Loucy (cell line): ENCODE measurements around the gene GDAP1L1.

ENCODE experiments used
- H2AFZ ChIP-seq: fragments of 200-600 bp; sonication (generic); 2 replicates; pipeline ENCODE4 v1.6.0; 2016; ENCODE audit warnings: antibody characterized with exemption, mild to moderate bottlenecking, low read length, moderate library complexity
- H3F3A ChIP-seq: fragments of 200-600 bp; 2 replicates; pipeline ENCODE4 v1.6.0; 2016; ENCODE audit warnings: antibody characterized with exemption, low read depth, mild to moderate bottlenecking
- H3K27me3 ChIP-seq: fragments of 200-600 bp; sonication (generic); 2 replicates; pipeline ENCODE4 v1.6.1; 2014; ENCODE audit warnings: low read length, mild to moderate bottlenecking; ENCODE audit not compliant: insufficient read depth, poor library complexity, severe bottlenecking
- H3K36me3 ChIP-seq: fragments of 200-600 bp; sonication (generic); 2 replicates; pipeline ENCODE4 v1.6.1; 2016; ENCODE audit warnings: low read length; ENCODE audit not compliant: insufficient read depth
- H3K4me1 ChIP-seq: fragments of 200-600 bp; sonication (generic); 2 replicates; pipeline ENCODE4 v1.5.1; 2014; ENCODE audit warnings: low read length, mild to moderate bottlenecking; ENCODE audit not compliant: insufficient read depth, poor library complexity, severe bottlenecking
- H3K4me2 ChIP-seq: fragments of 200-600 bp; sonication (generic); 2 replicates; pipeline ENCODE4 v1.6.0; 2014; ENCODE audit warnings: antibody characterized with exemption, low read length, low read depth, mild to moderate bottlenecking; ENCODE audit not compliant: poor library complexity, severe bottlenecking
- H3K4me3 ChIP-seq: fragments of 200-600 bp; sonication (generic); 2 replicates; pipeline ENCODE4 v1.5.1; 2014; ENCODE audit warnings: low read length, mild to moderate bottlenecking, mixed read lengths; ENCODE audit not compliant: poor library complexity, severe bottlenecking
- H3K79me2 ChIP-seq: fragments of 200-600 bp; sonication (generic); 2 replicates; pipeline ENCODE4 v1.6.1; 2014; ENCODE audit warnings: low read length; ENCODE audit not compliant: insufficient read depth
- H3K9ac ChIP-seq: fragments of 200-600 bp; sonication (generic); 2 replicates; pipeline ENCODE4 v1.6.0; 2014; ENCODE audit warnings: mild to moderate bottlenecking, low read depth, low read length, moderate library complexity; ENCODE audit not compliant: poor library complexity, severe bottlenecking
- H3K9me2 ChIP-seq: fragments of 200-600 bp; sonication (generic); replicated peaks from 2 replicates; pipeline ENCODE4 v1.6.1; 2016; ENCODE audit warnings: low read depth, low read length, mixed read lengths
- H3K9me3 ChIP-seq: fragments of 200-600 bp; sonication (generic); 2 replicates; pipeline ENCODE4 v1.6.1; 2014; ENCODE audit warnings: mild to moderate bottlenecking, antibody characterized with exemption, low read length, low read depth; ENCODE audit not compliant: insufficient read depth
- H4K20me1 ChIP-seq: fragments of 200-600 bp; sonication (generic); 2 replicates; pipeline ENCODE4 v1.6.0; 2014; ENCODE audit warnings: antibody characterized with exemption, low read length, mild to moderate bottlenecking; ENCODE audit not compliant: insufficient read depth, poor library complexity, severe bottlenecking
- CTCF ChIP-seq: fragments of 200-600 bp; sonication (generic); conservative IDR thresholded peaks from 2 replicates; pipeline ENCODE4 v1.5.1; 2014; ENCODE audit warnings: mild to moderate bottlenecking, antibody characterized with exemption, low read length
- EZH2phosphoT487 ChIP-seq: fragments of 200-600 bp; IDR thresholded peaks from 2 replicates; pipeline ENCODE4 v1.6.1; 2018; ENCODE audit warnings: antibody characterized with exemption, mild to moderate bottlenecking, moderate library complexity, borderline replicate concordance

GDAP1L1 gene

GRCh38 chr20:44204156-44204831 lies 42.8 kb upstream of the GDAP1L1 start:
- H3K9me2 ChIP-seq, result no peaks in the 10 kb centered on the region
- H3K4me1 ChIP-seq, result peaks cover 38% of the 10 kb centered on the region
- peaks cover 52% of the 10 kb centered on the region for H3K36me3 ChIP-seq
- no peak overlapping the region for H3K4me3 ChIP-seq
- H4K20me1 ChIP-seq, result peaks cover 43% of the 10 kb centered on the region
- no peaks in the 10 kb centered on the region for H3K27me3 ChIP-seq
- no peaks in the 10 kb centered on the region for H3F3A ChIP-seq
- H3K4me2 ChIP-seq, result peak overlapping the region; percentile 6
- peaks cover 50% of the 10 kb centered on the region for H3K79me2 ChIP-seq
- no peak overlapping the region for H3K9ac ChIP-seq
- no peak for TF ChIP-seq EZH2phosphoT487
- H3K9me3 ChIP-seq, result no peaks in the 10 kb centered on the region
- H2AFZ ChIP-seq, result no peak overlapping the region

GRCh38 chr20:44204832-44205215 lies 42.3 kb upstream of the GDAP1L1 start:
- Histone ChIP-seq H3K4me1 (peaks cover 43% of the 10 kb centered on the region), H3F3A (no peaks in the 10 kb centered on the region), H3K36me3 (peaks cover 47% of the 10 kb centered on the region), H3K27me3 (no peaks in the 10 kb centered on the region), H2AFZ (no peak overlapping the region), H3K9ac (no peak overlapping the region), H3K79me2 (peaks cover 55% of the 10 kb centered on the region), H3K4me2 (no peak overlapping the region), H3K4me3 (no peak overlapping the region), H3K9me3 (no peaks in the 10 kb centered on the region), H3K9me2 (no peaks in the 10 kb centered on the region), H4K20me1 (peaks cover 48% of the 10 kb centered on the region)
- TF ChIP-seq EZH2phosphoT487 (no peak), CTCF (no peak)

GRCh38 chr20:44206132-44206531 lies 41.0 kb upstream of the GDAP1L1 start:
- H3K4me2 ChIP-seq, result peak overlapping the region; percentile 24
- H3K4me3 ChIP-seq, result no peak overlapping the region

More at GRCh38 chr20:44206132-44206531, 41.0 kb upstream of the GDAP1L1 start:
- Histone ChIP-seq H3K79me2 (peaks cover 63% of the 10 kb centered on the region), H3K36me3 (peaks cover 34% of the 10 kb centered on the region; the same call in 1 of the 2 replicates), H3K9me2 (no peaks in the 10 kb centered on the region), H3K27me3 (no peaks in the 10 kb centered on the region), H3F3A (no peaks in the 10 kb centered on the region), H4K20me1 (peaks cover 53% of the 10 kb centered on the region), H3K4me1 (peaks cover 49% of the 10 kb centered on the region), H3K9me3 (no peaks in the 10 kb centered on the region), H2AFZ (no peak overlapping the region), H3K9ac (no peak overlapping the region)
- TF ChIP-seq EZH2phosphoT487 (no peak), CTCF (no peak)
